NCI-H187 (cell line): ENCODE results near the gene PCBP3.

ENCODE experiments used
- DNase-seq, 2 experiments: peaks; one replicate each; lab custom pipeline; 2025; lab: John Stamatoyannopoulos, UW

Gene PCBP3

GRCh38 chr21:45912611-45913417, 269.3 kb downstream of the PCBP3 start:
- no peak for DNase-seq

GRCh38 chr21:45913418-45913765, 269.9 kb downstream of the PCBP3 start:
- no peak for DNase-seq

- no peak for DNase-seq
These were observed 270.4 kb downstream of the PCBP3 start for GRCh38 chr21:45913886-45914285.

- DNase-seq: no peak
These were observed 270.9 kb downstream of the PCBP3 start for GRCh38 chr21:45914321-45914845.

GRCh38 chr21:45916011-45916840, 272.7 kb downstream of the PCBP3 start:
- no peak for DNase-seq

GRCh38 chr21:45917241-45917640, 273.7 kb downstream of the PCBP3 start:
- no peak for DNase-seq

GRCh38 chr21:45918011-45918410, 274.5 kb downstream of the PCBP3 start:
- DNase-seq: no peak

- no peak for DNase-seq
These were observed 275.4 kb downstream of the PCBP3 start for GRCh38 chr21:45918835-45919447.

- DNase-seq: no peak
These were observed 276.1 kb downstream of the PCBP3 start for GRCh38 chr21:45919593-45919992.

GRCh38 chr21:45920824-45921600, 277.5 kb downstream of the PCBP3 start:
- DNase-seq: no peak

GRCh38 chr21:45921917-45922316, 278.4 kb downstream of the PCBP3 start:
- DNase-seq: no peak

GRCh38 chr21:45922648-45923047, 279.1 kb downstream of the PCBP3 start:
- DNase-seq: no peak

GRCh38 chr21:45923146-45923545, 279.6 kb downstream of the PCBP3 start:
- DNase-seq: no peak

GRCh38 chr21:45926281-45926680, 282.8 kb downstream of the PCBP3 start:
- no peak for DNase-seq

- DNase-seq: no peak
These were observed 283.5 kb downstream of the PCBP3 start for GRCh38 chr21:45927032-45927431.

- DNase-seq: no peak
These were observed 284.6 kb downstream of the PCBP3 start for GRCh38 chr21:45927851-45928850.

GRCh38 chr21:45929449-45929848, 285.9 kb downstream of the PCBP3 start:
- no peak for DNase-seq

GRCh38 chr21:45930231-45930760, 286.8 kb downstream of the PCBP3 start:
- no peak for DNase-seq

- DNase-seq: no peak
These were observed 287.3 kb downstream of the PCBP3 start for GRCh38 chr21:45930792-45931191.

GRCh38 chr21:45931397-45931969, 288.0 kb downstream of the PCBP3 start:
- DNase-seq: no peak
